Vagina (tissue), 2 donors: ENCODE data around the gene MINDY4B. TPM values are rescaled to one million over a fixed set of nuclear protein-coding genes. Genes with fewer than 3 reads are reported as not detected.

ENCODE experiments used
- DNase-seq, 2 donors: peaks; one replicate each; pipeline ENCODE4 v3.0.0-alpha.2; 2017; ENCODE audit errors: extremely low spot score in 2 of 2
- H3K27ac ChIP-seq: fragments of 200-600 bp; sonication (generic); one replicate; pipeline ENCODE4 v1.5.1; 2019
- H3K27me3 ChIP-seq: fragments of 200-600 bp; sonication (generic); one replicate; pipeline ENCODE4 v1.5.1; 2019
- H3K36me3 ChIP-seq, 2 donors: fragments of 200-600 bp; sonication (generic); one replicate each; pipeline ENCODE4 v1.5.1; 2017 to 2019
- H3K4me1 ChIP-seq: fragments of 200-600 bp; sonication (generic); one replicate; pipeline ENCODE4 v1.5.1; 2019
- H3K4me3 ChIP-seq, 2 donors: fragments of 200-600 bp; sonication (generic); 1 replicate in 1 of 2; 2 replicates in 1 of 2; pipeline ENCODE4 v1.5.1; 2016 to 2019
- H3K9me3 ChIP-seq: fragments of 200-600 bp; sonication (generic); one replicate; pipeline ENCODE4 v1.5.1; 2019
- POLR2A ChIP-seq, 2 donors: fragments of 450-650 bp; IDR thresholded peaks; one replicate each; pipeline ENCODE4 v1.6.1; 2017; ENCODE audit warnings: antibody characterized with exemption in 2 of 2, mild to moderate bottlenecking in 2 of 2, moderate library complexity in 2 of 2
- POLR2AphosphoS5 ChIP-seq, 2 donors: sonication (generic); formaldehyde crosslinking; IDR thresholded peaks; one replicate each; pipeline ENCODE4 v1.9.0; 2017; ENCODE audit warnings: antibody characterized with exemption in 2 of 2, mild to moderate bottlenecking in 2 of 2, low read depth in 1 of 2; ENCODE audit not compliant: insufficient read depth in 1 of 2
- intact Hi-C: fragments of 100-400 bp; cut with DNase I; formaldehyde crosslinking; loops from one replicate; pipeline ENCODE4 v1.15.1; 2023
- total RNA-seq: library from RNA; depleted of rRNA; stranded (reverse); fragments of >200 nt; gene quantifications from one replicate; pipeline ENCODE4 v1.2.3, GENCODE V29; 2016
- TF ChIP-seq, protein P1 (sequence below), 3 experiments: fragments of 450-650 bp in 2 of 3; fragments of 200-600 bp in 1 of 3; sonication (generic) in 1 of 3; IDR thresholded peaks; one replicate each; pipeline ENCODE4 v1.5.1; 2017 to 2019; ENCODE audit warnings: antibody characterized with exemption in 3 of 3, mild to moderate bottlenecking in 2 of 3, moderate library complexity in 2 of 3

Gene MINDY4B
- total RNA-seq, 1 donor from 2014 or later, result not detected

- no peaks in the 10 kb centered on the region for H3K9me3 ChIP-seq
- intact Hi-C loops, result no loop called here
- H3K4me1 ChIP-seq, result no peaks in the 10 kb centered on the region
- H3K36me3 ChIP-seq, result no peaks in the 10 kb centered on the region
- no peak overlapping the region for H3K4me3 ChIP-seq
- no peak for TF ChIP-seq POLR2A (IDR thresholded peaks at IDR 0.05)
- TF ChIP-seq POLR2AphosphoS5 (IDR thresholded peaks at IDR 0.05; ENCODE audit: insufficient read depth in 1 of 2, low read depth in 1 of 2), result no peak
- TF ChIP-seq, protein P1, sequence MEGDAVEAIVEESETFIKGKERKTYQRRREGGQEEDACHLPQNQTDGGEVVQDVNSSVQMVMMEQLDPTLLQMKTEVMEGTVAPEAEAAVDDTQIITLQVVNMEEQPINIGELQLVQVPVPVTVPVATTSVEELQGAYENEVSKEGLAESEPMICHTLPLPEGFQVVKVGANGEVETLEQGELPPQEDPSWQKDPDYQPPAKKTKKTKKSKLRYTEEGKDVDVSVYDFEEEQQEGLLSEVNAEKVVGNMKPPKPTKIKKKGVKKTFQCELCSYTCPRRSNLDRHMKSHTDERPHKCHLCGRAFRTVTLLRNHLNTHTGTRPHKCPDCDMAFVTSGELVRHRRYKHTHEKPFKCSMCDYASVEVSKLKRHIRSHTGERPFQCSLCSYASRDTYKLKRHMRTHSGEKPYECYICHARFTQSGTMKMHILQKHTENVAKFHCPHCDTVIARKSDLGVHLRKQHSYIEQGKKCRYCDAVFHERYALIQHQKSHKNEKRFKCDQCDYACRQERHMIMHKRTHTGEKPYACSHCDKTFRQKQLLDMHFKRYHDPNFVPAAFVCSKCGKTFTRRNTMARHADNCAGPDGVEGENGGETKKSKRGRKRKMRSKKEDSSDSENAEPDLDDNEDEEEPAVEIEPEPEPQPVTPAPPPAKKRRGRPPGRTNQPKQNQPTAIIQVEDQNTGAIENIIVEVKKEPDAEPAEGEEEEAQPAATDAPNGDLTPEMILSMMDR (IDR thresholded peaks at IDR 0.05), result no peak
- no peak for DNase-seq
- H3K27me3 ChIP-seq, result no peaks in the 10 kb centered on the region
- H3K27ac ChIP-seq, result no peak overlapping the region
These were observed 8.1 kb upstream of the MINDY4B start for GRCh38 chr3:150913133-150913922.

- intact Hi-C loops, result no loop called here
- H3K27ac ChIP-seq, result no peak overlapping the region
These were observed 7.3 kb upstream of the MINDY4B start for GRCh38 chr3:150912501-150912900.

DNA sequence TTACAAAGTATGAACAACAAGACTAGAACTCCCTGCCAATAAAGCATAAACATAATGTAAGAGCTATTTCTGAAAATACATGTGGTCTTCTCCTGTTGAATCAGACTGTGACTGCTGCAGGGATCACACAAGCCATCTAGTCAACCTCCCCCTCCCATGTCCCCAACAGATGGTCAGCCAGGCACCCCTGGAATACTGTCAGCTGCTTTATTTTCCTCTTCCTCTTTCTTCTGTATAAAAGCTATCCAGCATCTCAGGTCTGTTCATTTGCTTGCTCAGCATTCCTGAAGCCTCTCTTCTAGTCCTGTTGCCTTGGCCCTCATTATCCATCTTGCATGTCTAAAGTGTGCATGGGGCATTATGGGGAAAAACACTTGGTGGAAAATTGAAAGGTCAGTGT is 6.5 kb upstream of the MINDY4B start:
- no peak for TF ChIP-seq POLR2AphosphoS5 (IDR thresholded peaks at IDR 0.05; ENCODE audit: insufficient read depth in 1 of 2, low read depth in 1 of 2)
- TF ChIP-seq, protein P1 (IDR thresholded peaks at IDR 0.05), result no peak
- no peak for TF ChIP-seq POLR2A (IDR thresholded peaks at IDR 0.05)
- Histone ChIP-seq H3K4me1 (no peaks in the 10 kb centered on the region), H3K36me3 (no peaks in the 10 kb centered on the region), H3K4me3 (no peak overlapping the region), H3K27me3 (no peaks in the 10 kb centered on the region), H3K27ac (no peak overlapping the region), H3K9me3 (no peaks in the 10 kb centered on the region)
- intact Hi-C loops, result no loop called here
- no peak for DNase-seq

More at GRCh38 chr3:150912501-150912900, 7.3 kb upstream of the MINDY4B start:
- Histone ChIP-seq H3K27me3 (no peaks in the 10 kb centered on the region), H3K9me3 (no peaks in the 10 kb centered on the region), H3K36me3 (no peaks in the 10 kb centered on the region), H3K4me3 (no peak overlapping the region), H3K4me1 (no peaks in the 10 kb centered on the region)
- no peak for DNase-seq
- TF ChIP-seq, protein P1 (IDR thresholded peaks at IDR 0.05), result no peak
- no peak for TF ChIP-seq POLR2A (IDR thresholded peaks at IDR 0.05)
- TF ChIP-seq POLR2AphosphoS5 (IDR thresholded peaks at IDR 0.05; ENCODE audit: insufficient read depth in 1 of 2, low read depth in 1 of 2), result no peak

- no peak overlapping the region for H3K27ac ChIP-seq
- no peak for TF ChIP-seq POLR2A (IDR thresholded peaks at IDR 0.05)
- intact Hi-C loops, result no loop called here
- no peak overlapping the region for H3K4me3 ChIP-seq
- no peaks in the 10 kb centered on the region for H3K36me3 ChIP-seq
- H3K9me3 ChIP-seq, result no peaks in the 10 kb centered on the region
- H3K4me1 ChIP-seq, result no peaks in the 10 kb centered on the region
- H3K27me3 ChIP-seq, result no peaks in the 10 kb centered on the region
- DNase-seq, result no peak
These were observed 1.2 kb upstream of the MINDY4B start for GRCh38 chr3:150906461-150906860.

DNA sequence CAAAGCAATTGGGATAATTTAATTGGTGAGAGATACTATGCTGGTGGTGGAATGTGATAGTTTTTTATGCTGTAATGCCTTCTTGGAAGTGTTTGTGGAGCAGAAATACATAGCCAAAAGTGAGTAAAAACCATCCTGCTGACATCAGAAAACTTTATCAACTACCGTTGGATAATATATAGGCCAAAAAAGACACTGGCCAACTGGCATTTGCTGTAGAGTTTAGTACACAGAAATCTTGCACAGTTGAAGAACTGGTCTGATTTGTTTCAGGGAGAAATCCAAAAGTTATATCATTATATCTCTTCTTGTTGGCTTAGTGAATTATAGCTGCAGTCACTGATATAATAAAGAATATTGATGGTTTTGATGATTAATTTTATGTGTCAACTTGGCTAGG is 507 bp upstream of the MINDY4B start:
- no peak for DNase-seq
- no peak overlapping the region for H3K27ac ChIP-seq
- TF ChIP-seq, protein P1 (IDR thresholded peaks at IDR 0.05), result no peak
- TF ChIP-seq POLR2AphosphoS5 (IDR thresholded peaks at IDR 0.05; ENCODE audit: insufficient read depth in 1 of 2, low read depth in 1 of 2), result no peak
- no peak for TF ChIP-seq POLR2A (IDR thresholded peaks at IDR 0.05)
- H3K36me3 ChIP-seq, result no peaks in the 10 kb centered on the region
- intact Hi-C loops, result no loop called here
- H3K27me3 ChIP-seq, result no peaks in the 10 kb centered on the region
- no peaks in the 10 kb centered on the region for H3K4me1 ChIP-seq
- no peak overlapping the region for H3K4me3 ChIP-seq
- H3K9me3 ChIP-seq, result no peaks in the 10 kb centered on the region
